Panc1 (cell line): ENCODE data around the gene OMD. TPM values are rescaled to one million over a fixed set of nuclear protein-coding genes. Genes with fewer than 3 reads are reported as not detected.

Experiments
- ATAC-seq: fragments of 200-7000 bp; cut with Tn5 transposase; 2 replicates; pipeline ENCODE4 v1.9.1; 2020; ENCODE audit warnings: mild to moderate bottlenecking, moderate library complexity
- BruUV-seq: library from RNA; stranded (reverse); fragments of 400-500 nt; replicated peaks from 2 replicates; lab custom pipeline; 2021; lab: Mats Ljungman, UMichigan
- CTCF ChIA-PET: fragments of 300-600 bp; sonication (Branson Sonifier 250); formaldehyde crosslinking; loops from one replicate; lab custom pipeline; 2022; ENCODE audit warnings: antibody characterized with exemption; lab: Charles Lee
- POLR2A ChIA-PET: fragments of 300-600 bp; sonication (Branson Sonifier 250); formaldehyde crosslinking; loops from one replicate; lab custom pipeline; 2022; ENCODE audit warnings: antibody characterized with exemption; lab: Charles Lee
- DNase-seq: peaks from one replicate; pipeline ENCODE4 v3.0.0-alpha.2; 2010; ENCODE audit warnings: low read depth, low spot score
- H3K27ac ChIP-seq: 2 replicates; pipeline ENCODE4 v1.5.1; 2011; ENCODE audit warnings: mild to moderate bottlenecking, low read length, inconsistent platforms
- H3K27me3 ChIP-seq: fragments of 200-500 bp; sonication (Bioruptor generic); 2 replicates; pipeline ENCODE4 v1.6.0; 2014; ENCODE audit warnings: low read length, inconsistent platforms; ENCODE audit not compliant: control insufficient read depth, insufficient read depth
- H3K36me3 ChIP-seq: fragments of 200-500 bp; sonication (Bioruptor generic); 2 replicates; pipeline ENCODE4 v1.5.1; 2014; ENCODE audit warnings: inconsistent platforms, mild to moderate bottlenecking, low read length, moderate library complexity; ENCODE audit not compliant: control insufficient read depth, insufficient read depth
- H3K4me1 ChIP-seq: 2 replicates; pipeline ENCODE4 v1.5.1; 2011; ENCODE audit warnings: inconsistent platforms, mild to moderate bottlenecking, low read length, moderate library complexity; ENCODE audit not compliant: control insufficient read depth, insufficient read depth
- H3K4me3 ChIP-seq, 2 experiments: 2 replicates each; pipeline ENCODE4 v1.5.1; 2011 to 2012; ENCODE audit warnings: low read depth in 2 of 2, low read length in 2 of 2, mild to moderate bottlenecking in 2 of 2, inconsistent platforms in 1 of 2, moderate library complexity in 1 of 2
- H3K9me3 ChIP-seq: fragments of 200-500 bp; sonication (Bioruptor generic); 2 replicates; pipeline ENCODE4 v1.5.1; 2014; ENCODE audit warnings: low read depth, mild to moderate bottlenecking, inconsistent platforms, low read length, moderate library complexity; ENCODE audit not compliant: control insufficient read depth, insufficient read depth
- CTCF ChIP-seq: fragments of 450-650 bp; IDR thresholded peaks from 2 replicates; pipeline ENCODE4 v1.5.1; 2017; ENCODE audit warnings: mild to moderate bottlenecking
- POLR2AphosphoS5 ChIP-seq: IDR thresholded peaks from 2 replicates; pipeline ENCODE4 v1.6.1; 2012; ENCODE audit warnings: mild to moderate bottlenecking, low read depth, low read length, moderate library complexity
- SIN3A ChIP-seq: IDR thresholded peaks from 2 replicates; pipeline ENCODE4 v1.6.1; 2012; ENCODE audit warnings: low read depth, mild to moderate bottlenecking, low read length, moderate library complexity, borderline replicate concordance; ENCODE audit not compliant: insufficient read depth
- TCF7L2 ChIP-seq: IDR thresholded peaks from 2 replicates; pipeline ENCODE4 v1.6.1; 2011; ENCODE audit warnings: mild to moderate bottlenecking, low read depth, low read length, inconsistent platforms
- in situ Hi-C: cut with HindIII; loops from 2 replicates; pipeline ENCODE4 v1.10.0; 2016; ENCODE audit warnings: low sequenced_read_pairs, low pct_unique_long_range_greater_than_20kb
- intact Hi-C: fragments of 100-400 bp; cut with micrococcal nuclease; formaldehyde crosslinking; loops from one replicate; pipeline ENCODE4 v1.10.0; 2022; ENCODE audit not compliant: unreplicated experiment
- total RNA-seq: library from RNA; stranded (reverse); gene quantifications from one replicate; pipeline ENCODE4 v1.2.1, GENCODE V29; 2021; ENCODE audit not compliant: unreplicated experiment
- TF ChIP-seq, protein P1 (sequence below), 2 experiments: IDR thresholded peaks; 2 replicates each; pipeline ENCODE4 v1.6.1; 2011 to 2012; ENCODE audit warnings: low read depth in 2 of 2, control low read depth in 1 of 2, low read length in 1 of 2, mild to moderate bottlenecking in 1 of 2, moderate library complexity in 1 of 2; ENCODE audit not compliant: insufficient read depth in 1 of 2

OMD gene
- total RNA-seq, 1 experiment from 2014 or later = not detected

DNA sequence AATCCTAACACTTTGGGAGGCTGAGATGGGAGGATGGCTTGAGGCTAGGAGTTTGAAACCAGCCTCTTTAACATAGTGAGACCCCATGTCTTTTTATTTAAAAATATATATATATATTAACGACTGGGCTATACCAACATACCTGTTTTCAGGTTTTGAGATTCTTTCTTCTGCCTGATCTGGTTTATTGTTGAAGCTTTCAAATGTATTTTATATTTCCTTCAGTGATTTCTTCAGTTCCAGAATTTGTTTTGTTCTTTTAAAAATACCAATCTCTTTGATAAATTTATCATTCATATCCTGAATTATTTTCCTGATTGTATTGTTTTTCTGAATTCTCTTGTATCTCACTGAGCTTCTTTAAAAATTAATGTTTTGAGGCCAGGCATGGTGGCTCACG lies 51.1 kb downstream of the OMD start:
- H3K4me1 ChIP-seq = no peaks in the 10 kb centered on the region
- in situ Hi-C loops = no loop called here
- no peak for TF ChIP-seq POLR2AphosphoS5
- no peak for TF ChIP-seq TCF7L2
- no peak for TF ChIP-seq CTCF
- TF ChIP-seq, protein P1, sequence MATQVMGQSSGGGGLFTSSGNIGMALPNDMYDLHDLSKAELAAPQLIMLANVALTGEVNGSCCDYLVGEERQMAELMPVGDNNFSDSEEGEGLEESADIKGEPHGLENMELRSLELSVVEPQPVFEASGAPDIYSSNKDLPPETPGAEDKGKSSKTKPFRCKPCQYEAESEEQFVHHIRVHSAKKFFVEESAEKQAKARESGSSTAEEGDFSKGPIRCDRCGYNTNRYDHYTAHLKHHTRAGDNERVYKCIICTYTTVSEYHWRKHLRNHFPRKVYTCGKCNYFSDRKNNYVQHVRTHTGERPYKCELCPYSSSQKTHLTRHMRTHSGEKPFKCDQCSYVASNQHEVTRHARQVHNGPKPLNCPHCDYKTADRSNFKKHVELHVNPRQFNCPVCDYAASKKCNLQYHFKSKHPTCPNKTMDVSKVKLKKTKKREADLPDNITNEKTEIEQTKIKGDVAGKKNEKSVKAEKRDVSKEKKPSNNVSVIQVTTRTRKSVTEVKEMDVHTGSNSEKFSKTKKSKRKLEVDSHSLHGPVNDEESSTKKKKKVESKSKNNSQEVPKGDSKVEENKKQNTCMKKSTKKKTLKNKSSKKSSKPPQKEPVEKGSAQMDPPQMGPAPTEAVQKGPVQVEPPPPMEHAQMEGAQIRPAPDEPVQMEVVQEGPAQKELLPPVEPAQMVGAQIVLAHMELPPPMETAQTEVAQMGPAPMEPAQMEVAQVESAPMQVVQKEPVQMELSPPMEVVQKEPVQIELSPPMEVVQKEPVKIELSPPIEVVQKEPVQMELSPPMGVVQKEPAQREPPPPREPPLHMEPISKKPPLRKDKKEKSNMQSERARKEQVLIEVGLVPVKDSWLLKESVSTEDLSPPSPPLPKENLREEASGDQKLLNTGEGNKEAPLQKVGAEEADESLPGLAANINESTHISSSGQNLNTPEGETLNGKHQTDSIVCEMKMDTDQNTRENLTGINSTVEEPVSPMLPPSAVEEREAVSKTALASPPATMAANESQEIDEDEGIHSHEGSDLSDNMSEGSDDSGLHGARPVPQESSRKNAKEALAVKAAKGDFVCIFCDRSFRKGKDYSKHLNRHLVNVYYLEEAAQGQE (IDR thresholded peaks at IDR 0.05; ENCODE audit: insufficient read depth in 1 of 2, low read depth in 2 of 2, low read length in 1 of 2) = no peak
- no peak for TF ChIP-seq SIN3A
- BruUV-seq = no TSS peak
- ChIA-PET CTCF (no interaction called here), POLR2A (no interaction called here)
- H3K27me3 ChIP-seq = no peaks in the 10 kb centered on the region
- H3K4me3 ChIP-seq = no peak overlapping the region
- ATAC-seq (no peak), DNase-seq (no peak)
- H3K27ac ChIP-seq = no peak overlapping the region
- peaks cover 2% of the 10 kb centered on the region; the same call in 1 of the 2 replicates for H3K9me3 ChIP-seq
- H3K36me3 ChIP-seq = no peaks in the 10 kb centered on the region; the same call in 1 of the 2 replicates
- intact Hi-C loops = no loop called here

DNA sequence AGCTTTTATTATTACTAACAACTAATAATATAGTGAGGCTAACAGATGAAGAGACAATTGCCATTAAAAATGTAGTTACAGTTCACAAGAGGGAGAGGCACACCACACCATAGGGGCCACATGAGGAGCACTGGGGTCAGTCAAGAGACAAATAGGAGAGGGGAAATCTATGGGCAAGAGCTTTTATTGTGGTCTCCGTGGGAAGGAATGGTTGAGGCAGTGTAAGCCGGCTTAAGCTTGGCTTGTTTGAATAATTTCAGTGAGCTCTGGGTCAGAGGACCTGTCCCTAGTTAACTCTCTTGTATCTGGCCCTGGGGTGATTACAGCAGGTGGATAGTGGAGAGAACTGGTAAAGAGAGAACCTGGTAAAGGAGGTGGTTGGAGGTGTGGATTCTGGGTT lies 55.2 kb downstream of the OMD start:
- Histone ChIP-seq H3K27me3 (no peaks in the 10 kb centered on the region), H3K9me3 (peaks cover 2% of the 10 kb centered on the region; the same call in 1 of the 2 replicates), H3K36me3 (no peaks in the 10 kb centered on the region), H3K4me1 (no peaks in the 10 kb centered on the region), H3K27ac (no peak overlapping the region), H3K4me3 (no peak overlapping the region)
- ChIA-PET POLR2A (no interaction called here), CTCF (no interaction called here)
- TF ChIP-seq POLR2AphosphoS5 (no peak), SIN3A (no peak), TCF7L2 (no peak), CTCF (no peak)
- TF ChIP-seq, protein P1 (IDR thresholded peaks at IDR 0.05; ENCODE audit: insufficient read depth in 1 of 2, low read depth in 2 of 2, low read length in 1 of 2) = no peak
- intact Hi-C loops = no loop called here
- no peak for ATAC-seq
- DNase-seq = no peak
- in situ Hi-C loops = no loop called here
- BruUV-seq = no TSS peak

Other genes starting within 250 kb of the OMD start
- gene IARS1, start 130.8 kb downstream of the OMD start, total RNA-seq = 116 TPM
- gene NOL8, start 99.1 kb downstream of the OMD start, total RNA-seq = 30.6 TPM
- gene CENPP, start 98.5 kb downstream of the OMD start, total RNA-seq = 6.7 TPM
- gene OGN, start 19.9 kb downstream of the OMD start, total RNA-seq = 0.08 TPM
- not detected for gene ASPN, start 58.0 kb upstream of the OMD start, total RNA-seq
- gene ECM2, start 111.5 kb upstream of the OMD start, total RNA-seq = not detected
- gene IPPK, start 245.7 kb upstream of the OMD start, total RNA-seq = 5.4 TPM